Hepatocyte (in vitro differentiated cells): ENCODE results near the gene CASP7.

Experiments used
- CTCF ChIP-seq: fragments of 200-600 bp; sonication (generic); IDR thresholded peaks from 2 replicates; pipeline ENCODE4 v1.5.1; 2016; ENCODE audit warnings: antibody characterized with exemption, mild to moderate bottlenecking; ENCODE audit not compliant: poor library complexity
- EZH2 ChIP-seq: fragments of 200-600 bp; sonication (generic); IDR thresholded peaks from 2 replicates; pipeline ENCODE4 v1.6.1; 2016; ENCODE audit warnings: antibody characterized with exemption, mild to moderate bottlenecking, borderline replicate concordance
- EZH2phosphoT487 ChIP-seq: fragments of 200-600 bp; sonication (generic); IDR thresholded peaks from one replicate; pipeline ENCODE4 v1.6.1; 2018; ENCODE audit warnings: antibody characterized with exemption, mild to moderate bottlenecking, low read depth, moderate library complexity; ENCODE audit not compliant: unreplicated experiment, severe bottlenecking

GRCh38 chr10:113644185-113645120, 35.3 kb upstream of the CASP7 start:
- TF ChIP-seq CTCF = no peak
- TF ChIP-seq EZH2 = no peak
- TF ChIP-seq EZH2phosphoT487 = no peak
